ENCODE measurements around the gene AAGAB. TPM values are rescaled to one million over a fixed set of nuclear protein-coding genes. Genes with fewer than 3 reads are reported as not detected.
"Not testable (repeated sequence)": the region's sequence is repeated elsewhere in the genome, so short reads cannot be mapped to it uniquely, and the experiment has no call there.

Gene AAGAB
- 51.8 and 57.0 TPM in 2 replicates for total RNA-seq (2014; rRNA removed)
- polyA plus RNA-seq (2012), result 32.5 TPM

GRCh38 chr15:67254238-67255175, at the start of gene AAGAB, which contains the start of gene IQCH:
AAGAB (minus strand) TSS chr15:67254661; CDS start chr15:67254631, 30 bp downstream.
IQCH (plus strand) TSS chr15:67254786; CDS start chr15:67254897, 111 bp downstream.
- peak; percentile 97 for DNase-seq (ENCODE audit: low read depth)

- DNase-seq (ENCODE audit: low read depth), result peak; percentile 10
Measured at GRCh38 chr15:67303490-67304363, 49.3 kb upstream of the AAGAB start.

GRCh38 chr15:67300266-67301025, 46.0 kb upstream of the AAGAB start:
- DNase-seq (ENCODE audit: low read depth), result peak; percentile 85

- no peak for DNase-seq (ENCODE audit: low read depth)
Measured at GRCh38 chr15:67296684-67297083, 42.2 kb upstream of the AAGAB start.

GRCh38 chr15:67296188-67296587, 41.7 kb upstream of the AAGAB start:
- no peak for DNase-seq (ENCODE audit: low read depth)

- peak; percentile 42 for DNase-seq (ENCODE audit: low read depth)
Measured at GRCh38 chr15:67290319-67290718, 35.9 kb upstream of the AAGAB start.

GRCh38 chr15:67286400-67286799, 31.9 kb upstream of the AAGAB start:
- DNase-seq (ENCODE audit: low read depth), result not testable (repeated sequence)

- DNase-seq (ENCODE audit: low read depth), result not testable (repeated sequence)
Measured at GRCh38 chr15:67285625-67286024, 31.2 kb upstream of the AAGAB start.

- DNase-seq (ENCODE audit: low read depth), result no peak
Measured at GRCh38 chr15:67281714-67282113, 27.3 kb upstream of the AAGAB start.

- no peak for DNase-seq (ENCODE audit: low read depth)
Measured at GRCh38 chr15:67280217-67280616, 25.8 kb upstream of the AAGAB start.

GRCh38 chr15:67276666-67277065, 22.2 kb upstream of the AAGAB start:
- DNase-seq (ENCODE audit: low read depth), result no peak

GRCh38 chr15:67274236-67274635, 19.8 kb upstream of the AAGAB start:
- no peak for DNase-seq (ENCODE audit: low read depth)

GRCh38 chr15:67267951-67268941, 13.8 kb upstream of the AAGAB start:
- DNase-seq (ENCODE audit: low read depth), result no peak

GRCh38 chr15:67267440-67267839, 13.0 kb upstream of the AAGAB start:
- DNase-seq (ENCODE audit: low read depth), result no peak

GRCh38 chr15:67266870-67267269, 12.4 kb upstream of the AAGAB start:
- peak; percentile 3 for DNase-seq (ENCODE audit: low read depth)

- no peak for DNase-seq (ENCODE audit: low read depth)
Measured at GRCh38 chr15:67259806-67260205, 5.3 kb upstream of the AAGAB start.

GRCh38 chr15:67259379-67259778, 4.9 kb upstream of the AAGAB start:
- no peak for DNase-seq (ENCODE audit: low read depth)

GRCh38 chr15:67258412-67258811, 4.0 kb upstream of the AAGAB start:
- not testable (repeated sequence) for DNase-seq (ENCODE audit: low read depth)

GRCh38 chr15:67256051-67256450, 1.6 kb upstream of the AAGAB start:
- no peak for DNase-seq (ENCODE audit: low read depth)
